HEK293 (cell line): ENCODE data around the gene DENND5A.

Experiments used
- PRDM1 ChIP-seq: fragments of 450-650 bp; formaldehyde crosslinking; IDR thresholded peaks from 2 replicates; pipeline ENCODE4; 2016; ENCODE audit warnings: missing biosample characterization, missing genetic modification characterization
- ZNF114 ChIP-seq: fragments of 450-650 bp; formaldehyde crosslinking; IDR thresholded peaks from 2 replicates; pipeline ENCODE4 v1.5.0; 2017; ENCODE audit warnings: missing biosample characterization, missing genetic modification characterization
- ZNF121 ChIP-seq: fragments of 450-650 bp; formaldehyde crosslinking; IDR thresholded peaks from 2 replicates; pipeline ENCODE4 v1.5.1; 2016; ENCODE audit warnings: missing biosample characterization, missing genetic modification characterization
- ZNF132 ChIP-seq: fragments of 450-650 bp; formaldehyde crosslinking; IDR thresholded peaks from 2 replicates; pipeline ENCODE4 v1.5.1; 2017; ENCODE audit warnings: missing biosample characterization, missing genetic modification characterization, borderline replicate concordance
- ZNF19 ChIP-seq: fragments of 450-650 bp; formaldehyde crosslinking; IDR thresholded peaks from 2 replicates; pipeline ENCODE4; 2016; ENCODE audit warnings: missing biosample characterization, missing genetic modification characterization, low read depth
- ZNF23 ChIP-seq: fragments of 450-650 bp; formaldehyde crosslinking; IDR thresholded peaks from 2 replicates; pipeline ENCODE4 v1.5.1; 2016; ENCODE audit warnings: missing biosample characterization, missing genetic modification characterization, borderline replicate concordance
- ZNF248 ChIP-seq: fragments of 450-650 bp; formaldehyde crosslinking; IDR thresholded peaks from 2 replicates; pipeline ENCODE4 v1.5.1; 2017; ENCODE audit warnings: missing biosample characterization, missing genetic modification characterization
- ZNF324 ChIP-seq: fragments of 450-650 bp; formaldehyde crosslinking; IDR thresholded peaks from 2 replicates; pipeline ENCODE4 v1.5.1; 2016; ENCODE audit warnings: missing biosample characterization, missing genetic modification characterization
- ZNF610 ChIP-seq: fragments of 450-650 bp; formaldehyde crosslinking; IDR thresholded peaks from 2 replicates; pipeline ENCODE4 v1.5.1; 2016; ENCODE audit warnings: missing biosample characterization, missing genetic modification characterization, borderline replicate concordance
- ZNF792 ChIP-seq: fragments of 450-650 bp; formaldehyde crosslinking; IDR thresholded peaks from 2 replicates; pipeline ENCODE4 v1.5.1; 2016; ENCODE audit warnings: missing biosample characterization, missing genetic modification characterization
- TF ChIP-seq, protein P1 (sequence below): fragments of 450-650 bp; formaldehyde crosslinking; IDR thresholded peaks from 2 replicates; pipeline ENCODE4 v1.5.1; 2016; ENCODE audit warnings: missing biosample characterization, missing genetic modification characterization, low read depth
- TF ChIP-seq, protein P2 (sequence below): fragments of 450-650 bp; formaldehyde crosslinking; IDR thresholded peaks from 2 replicates; pipeline ENCODE4 v1.5.1; 2016; ENCODE audit warnings: missing biosample characterization, missing genetic modification characterization
- TF ChIP-seq, protein P3 (sequence below): fragments of 450-650 bp; formaldehyde crosslinking; IDR thresholded peaks from 2 replicates; pipeline ENCODE4 v1.5.1; 2016; ENCODE audit warnings: missing biosample characterization, missing genetic modification characterization
- TF ChIP-seq, protein P4 (sequence below): fragments of 450-650 bp; formaldehyde crosslinking; IDR thresholded peaks from 2 replicates; pipeline ENCODE4 v1.5.1; 2016; ENCODE audit warnings: missing biosample characterization, missing genetic modification characterization

DNA sequence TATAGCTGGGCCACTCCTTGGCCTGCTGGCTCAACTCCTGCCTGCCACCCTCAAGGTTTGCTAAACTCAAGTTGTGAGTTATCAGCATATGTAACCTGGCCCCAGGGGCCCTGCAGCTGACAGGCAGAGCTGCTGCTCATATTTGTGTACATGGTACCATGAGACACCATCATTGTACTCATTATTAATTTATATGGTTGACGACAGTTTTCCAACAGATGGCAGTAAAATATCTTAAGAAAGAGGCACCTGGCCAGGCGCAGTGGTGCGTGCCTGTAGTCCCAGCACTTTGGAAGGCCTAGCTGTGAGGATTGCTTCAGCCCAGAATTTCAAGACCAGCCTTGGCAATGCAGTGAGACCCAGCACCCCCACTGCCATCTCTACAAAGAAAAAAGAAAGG is 11.4 kb upstream of the DENND5A start:
- TF ChIP-seq ZNF610 (tag by site-specific recombination) (no peak), ZNF792 (no peak), ZNF19 (tag by site-specific recombination) (no peak), ZNF23 (tag by site-specific recombination) (no peak), PRDM1 (tag by site-specific recombination) (no peak), ZNF121 (tag by site-specific recombination) (no peak), ZNF114 (tag by site-specific recombination) (no peak), ZNF248 (tag by site-specific recombination) (no peak), ZNF132 (tag by site-specific recombination) (no peak), ZNF324 (no peak)
- TF ChIP-seq, protein P1, sequence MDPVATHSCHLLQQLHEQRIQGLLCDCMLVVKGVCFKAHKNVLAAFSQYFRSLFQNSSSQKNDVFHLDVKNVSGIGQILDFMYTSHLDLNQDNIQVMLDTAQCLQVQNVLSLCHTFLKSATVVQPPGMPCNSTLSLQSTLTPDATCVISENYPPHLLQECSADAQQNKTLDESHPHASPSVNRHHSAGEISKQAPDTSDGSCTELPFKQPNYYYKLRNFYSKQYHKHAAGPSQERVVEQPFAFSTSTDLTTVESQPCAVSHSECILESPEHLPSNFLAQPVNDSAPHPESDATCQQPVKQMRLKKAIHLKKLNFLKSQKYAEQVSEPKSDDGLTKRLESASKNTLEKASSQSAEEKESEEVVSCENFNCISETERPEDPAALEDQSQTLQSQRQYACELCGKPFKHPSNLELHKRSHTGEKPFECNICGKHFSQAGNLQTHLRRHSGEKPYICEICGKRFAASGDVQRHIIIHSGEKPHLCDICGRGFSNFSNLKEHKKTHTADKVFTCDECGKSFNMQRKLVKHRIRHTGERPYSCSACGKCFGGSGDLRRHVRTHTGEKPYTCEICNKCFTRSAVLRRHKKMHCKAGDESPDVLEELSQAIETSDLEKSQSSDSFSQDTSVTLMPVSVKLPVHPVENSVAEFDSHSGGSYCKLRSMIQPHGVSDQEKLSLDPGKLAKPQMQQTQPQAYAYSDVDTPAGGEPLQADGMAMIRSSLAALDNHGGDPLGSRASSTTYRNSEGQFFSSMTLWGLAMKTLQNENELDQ (tag by site-specific recombination), result no peak
- TF ChIP-seq, protein P2, sequence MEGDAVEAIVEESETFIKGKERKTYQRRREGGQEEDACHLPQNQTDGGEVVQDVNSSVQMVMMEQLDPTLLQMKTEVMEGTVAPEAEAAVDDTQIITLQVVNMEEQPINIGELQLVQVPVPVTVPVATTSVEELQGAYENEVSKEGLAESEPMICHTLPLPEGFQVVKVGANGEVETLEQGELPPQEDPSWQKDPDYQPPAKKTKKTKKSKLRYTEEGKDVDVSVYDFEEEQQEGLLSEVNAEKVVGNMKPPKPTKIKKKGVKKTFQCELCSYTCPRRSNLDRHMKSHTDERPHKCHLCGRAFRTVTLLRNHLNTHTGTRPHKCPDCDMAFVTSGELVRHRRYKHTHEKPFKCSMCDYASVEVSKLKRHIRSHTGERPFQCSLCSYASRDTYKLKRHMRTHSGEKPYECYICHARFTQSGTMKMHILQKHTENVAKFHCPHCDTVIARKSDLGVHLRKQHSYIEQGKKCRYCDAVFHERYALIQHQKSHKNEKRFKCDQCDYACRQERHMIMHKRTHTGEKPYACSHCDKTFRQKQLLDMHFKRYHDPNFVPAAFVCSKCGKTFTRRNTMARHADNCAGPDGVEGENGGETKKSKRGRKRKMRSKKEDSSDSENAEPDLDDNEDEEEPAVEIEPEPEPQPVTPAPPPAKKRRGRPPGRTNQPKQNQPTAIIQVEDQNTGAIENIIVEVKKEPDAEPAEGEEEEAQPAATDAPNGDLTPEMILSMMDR, result no peak
- TF ChIP-seq, protein P3, sequence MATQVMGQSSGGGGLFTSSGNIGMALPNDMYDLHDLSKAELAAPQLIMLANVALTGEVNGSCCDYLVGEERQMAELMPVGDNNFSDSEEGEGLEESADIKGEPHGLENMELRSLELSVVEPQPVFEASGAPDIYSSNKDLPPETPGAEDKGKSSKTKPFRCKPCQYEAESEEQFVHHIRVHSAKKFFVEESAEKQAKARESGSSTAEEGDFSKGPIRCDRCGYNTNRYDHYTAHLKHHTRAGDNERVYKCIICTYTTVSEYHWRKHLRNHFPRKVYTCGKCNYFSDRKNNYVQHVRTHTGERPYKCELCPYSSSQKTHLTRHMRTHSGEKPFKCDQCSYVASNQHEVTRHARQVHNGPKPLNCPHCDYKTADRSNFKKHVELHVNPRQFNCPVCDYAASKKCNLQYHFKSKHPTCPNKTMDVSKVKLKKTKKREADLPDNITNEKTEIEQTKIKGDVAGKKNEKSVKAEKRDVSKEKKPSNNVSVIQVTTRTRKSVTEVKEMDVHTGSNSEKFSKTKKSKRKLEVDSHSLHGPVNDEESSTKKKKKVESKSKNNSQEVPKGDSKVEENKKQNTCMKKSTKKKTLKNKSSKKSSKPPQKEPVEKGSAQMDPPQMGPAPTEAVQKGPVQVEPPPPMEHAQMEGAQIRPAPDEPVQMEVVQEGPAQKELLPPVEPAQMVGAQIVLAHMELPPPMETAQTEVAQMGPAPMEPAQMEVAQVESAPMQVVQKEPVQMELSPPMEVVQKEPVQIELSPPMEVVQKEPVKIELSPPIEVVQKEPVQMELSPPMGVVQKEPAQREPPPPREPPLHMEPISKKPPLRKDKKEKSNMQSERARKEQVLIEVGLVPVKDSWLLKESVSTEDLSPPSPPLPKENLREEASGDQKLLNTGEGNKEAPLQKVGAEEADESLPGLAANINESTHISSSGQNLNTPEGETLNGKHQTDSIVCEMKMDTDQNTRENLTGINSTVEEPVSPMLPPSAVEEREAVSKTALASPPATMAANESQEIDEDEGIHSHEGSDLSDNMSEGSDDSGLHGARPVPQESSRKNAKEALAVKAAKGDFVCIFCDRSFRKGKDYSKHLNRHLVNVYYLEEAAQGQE, result no peak
- TF ChIP-seq, protein P4, sequence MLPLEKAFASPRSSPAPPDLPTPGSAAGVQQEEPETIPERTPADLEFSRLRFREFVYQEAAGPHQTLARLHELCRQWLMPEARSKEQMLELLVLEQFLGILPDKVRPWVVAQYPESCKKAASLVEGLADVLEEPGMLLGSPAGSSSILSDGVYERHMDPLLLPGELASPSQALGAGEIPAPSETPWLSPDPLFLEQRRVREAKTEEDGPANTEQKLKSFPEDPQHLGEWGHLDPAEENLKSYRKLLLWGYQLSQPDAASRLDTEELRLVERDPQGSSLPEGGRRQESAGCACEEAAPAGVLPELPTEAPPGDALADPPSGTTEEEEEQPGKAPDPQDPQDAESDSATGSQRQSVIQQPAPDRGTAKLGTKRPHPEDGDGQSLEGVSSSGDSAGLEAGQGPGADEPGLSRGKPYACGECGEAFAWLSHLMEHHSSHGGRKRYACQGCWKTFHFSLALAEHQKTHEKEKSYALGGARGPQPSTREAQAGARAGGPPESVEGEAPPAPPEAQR, result no peak
